H9 (cell line): Measurements from ENCODE around the gene SDHAF3. TPM values are rescaled to one million over a fixed set of nuclear protein-coding genes. Genes with fewer than 3 reads are reported as not detected.

Experiments used
- DNase-seq: peaks from one replicate; pipeline ENCODE4 v3.0.0-alpha.2; 2017
- H2AFZ ChIP-seq: one replicate; pipeline ENCODE4 v1.6.1; 2013; ENCODE audit warnings: mild to moderate bottlenecking, low read length, control low read depth, moderate library complexity
- H2AK5ac ChIP-seq: 2 replicates; pipeline ENCODE4 v1.6.1; 2013; ENCODE audit warnings: low read length, control low read depth, mixed read lengths; ENCODE audit not compliant: insufficient read length
- H2BK120ac ChIP-seq: one replicate; pipeline ENCODE4 v1.6.1; 2013; ENCODE audit warnings: low read depth, mild to moderate bottlenecking, low read length, control low read depth, inconsistent platforms; ENCODE audit not compliant: poor library complexity, severe bottlenecking
- H2BK12ac ChIP-seq: 2 replicates; pipeline ENCODE4 v1.6.1; 2013; ENCODE audit warnings: low read length, control low read depth, mixed read lengths, low read depth; ENCODE audit not compliant: insufficient read length
- H2BK15ac ChIP-seq: 2 replicates; pipeline ENCODE4 v1.6.1; 2013; ENCODE audit warnings: low read depth, low read length, control low read depth
- H2BK20ac ChIP-seq: one replicate; pipeline ENCODE4 v1.6.1; 2013; ENCODE audit warnings: low read depth, mild to moderate bottlenecking, low read length, control low read depth, inconsistent platforms; ENCODE audit not compliant: poor library complexity, severe bottlenecking
- H2BK5ac ChIP-seq: 2 replicates; pipeline ENCODE4 v1.6.1; 2013; ENCODE audit warnings: low read length, control low read depth, mixed read lengths; ENCODE audit not compliant: insufficient read length
- H3K14ac ChIP-seq: 2 replicates; pipeline ENCODE4 v1.6.1; 2013; ENCODE audit warnings: low read length, control low read depth; ENCODE audit not compliant: insufficient read depth
- H3K18ac ChIP-seq: 2 replicates; pipeline ENCODE4 v1.6.1; 2013; ENCODE audit warnings: low read depth, mild to moderate bottlenecking, mixed read lengths, low read length, control low read depth; ENCODE audit not compliant: insufficient read length
- H3K23ac ChIP-seq: 2 replicates; pipeline ENCODE4 v1.6.1; 2013; ENCODE audit warnings: low read length, control low read depth, mixed read lengths, low read depth; ENCODE audit not compliant: insufficient read length
- H3K23me2 ChIP-seq: 2 replicates; pipeline ENCODE4 v1.6.1; 2013; ENCODE audit warnings: low read depth, mild to moderate bottlenecking, mixed read lengths, low read length, control low read depth; ENCODE audit not compliant: insufficient read length, poor library complexity, severe bottlenecking
- H3K27ac ChIP-seq: 2 replicates; pipeline ENCODE4 v1.5.1; 2013; ENCODE audit warnings: low read length, control low read depth, mixed read lengths, low read depth; ENCODE audit not compliant: insufficient read length
- H3K27me3 ChIP-seq: 2 replicates; pipeline ENCODE4 v1.6.1; 2013; ENCODE audit warnings: low read length, control low read depth, inconsistent platforms; ENCODE audit not compliant: insufficient read depth
- H3K4ac ChIP-seq: 2 replicates; pipeline ENCODE4 v1.6.1; 2013; ENCODE audit warnings: low read depth, mild to moderate bottlenecking, control low read depth, inconsistent platforms, low read length, moderate library complexity
- H3K4me1 ChIP-seq: 2 replicates; pipeline ENCODE4 v1.6.1; 2013; ENCODE audit warnings: low read length, control low read depth, inconsistent platforms; ENCODE audit not compliant: insufficient read depth
- H3K4me2 ChIP-seq: 2 replicates; pipeline ENCODE4 v1.6.1; 2013; ENCODE audit warnings: low read length, control low read depth, mixed read lengths; ENCODE audit not compliant: insufficient read length, insufficient read depth
- H3K56ac ChIP-seq: 2 replicates; pipeline ENCODE4 v1.6.1; 2013; ENCODE audit warnings: low read depth, mild to moderate bottlenecking, mixed read lengths, low read length, control low read depth; ENCODE audit not compliant: insufficient read length
- H3K79me1 ChIP-seq: 2 replicates; pipeline ENCODE4 v1.6.1; 2013; ENCODE audit warnings: low read depth, mild to moderate bottlenecking, moderate library complexity, low read length, control low read depth, inconsistent platforms; ENCODE audit not compliant: insufficient read depth, poor library complexity, severe bottlenecking
- H3K79me2 ChIP-seq: 2 replicates; pipeline ENCODE4 v1.6.1; 2013; ENCODE audit warnings: low read length, control low read depth, inconsistent platforms; ENCODE audit not compliant: insufficient read depth
- H3K9ac ChIP-seq: 2 replicates; pipeline ENCODE4 v1.6.1; 2013; ENCODE audit warnings: low read length, control low read depth, mixed read lengths; ENCODE audit not compliant: insufficient read length; ENCODE audit errors: extremely low read depth
- H3K9me3 ChIP-seq: one replicate; pipeline ENCODE4 v1.6.1; 2013; ENCODE audit warnings: low read depth, low read length, inconsistent platforms; ENCODE audit not compliant: control insufficient read depth
- H3T11ph ChIP-seq: one replicate; pipeline ENCODE4 v1.6.1; 2013; ENCODE audit warnings: mild to moderate bottlenecking, low read length, control low read depth, inconsistent platforms
- H4K20me1 ChIP-seq: one replicate; pipeline ENCODE4 v1.6.1; 2013; ENCODE audit not compliant: control insufficient read depth, insufficient read length, insufficient read depth
- H4K5ac ChIP-seq: 2 replicates; pipeline ENCODE4 v1.6.1; 2013; ENCODE audit warnings: low read depth, mild to moderate bottlenecking, mixed read lengths, low read length, control low read depth; ENCODE audit not compliant: insufficient read length
- H4K8ac ChIP-seq: replicated peaks from 2 replicates; pipeline ENCODE4 v1.6.1; 2013; ENCODE audit warnings: low read length, control low read depth, mixed read lengths, low read depth; ENCODE audit not compliant: insufficient read length
- H4K91ac ChIP-seq: 2 replicates; pipeline ENCODE4 v1.6.1; 2013; ENCODE audit warnings: low read depth, mild to moderate bottlenecking, moderate library complexity, mixed read lengths, low read length, control low read depth; ENCODE audit not compliant: insufficient read length
- H3K27ac Mint-ChIP-seq, 3 experiments: 2 replicates in 2 of 3; 3 replicates in 1 of 3; pipeline ENCODE4 v1.8.0; 2020 to 2021; ENCODE audit warnings: mixed read lengths in 3 of 3, mild to moderate bottlenecking in 1 of 3, moderate library complexity in 1 of 3
- H3K27me3 Mint-ChIP-seq: 2 replicates; pipeline ENCODE4 v1.8.0; 2021; ENCODE audit warnings: low read depth, mild to moderate bottlenecking, moderate library complexity, mixed read lengths
- H3K36me3 Mint-ChIP-seq, 3 experiments: 2 replicates in 2 of 3; 3 replicates in 1 of 3; pipeline ENCODE4 v1.8.0; 2020 to 2021; ENCODE audit warnings: low read depth in 3 of 3, mixed read lengths in 3 of 3; ENCODE audit not compliant: insufficient read depth in 1 of 3
- H3K4me1 Mint-ChIP-seq, 2 experiments: 2 replicates each; pipeline ENCODE4 v1.8.0; 2020; ENCODE audit warnings: mixed read lengths in 2 of 2
- H3K4me3 Mint-ChIP-seq, 2 experiments: 2 replicates in 1 of 2; 3 replicates in 1 of 2; pipeline ENCODE4 v1.8.0; 2020 to 2021; ENCODE audit warnings: mild to moderate bottlenecking in 2 of 2, mixed read lengths in 2 of 2, moderate library complexity in 1 of 2
- H3K9me3 Mint-ChIP-seq, 2 experiments: 2 replicates in 1 of 2; 3 replicates in 1 of 2; pipeline ENCODE4 v1.8.0; 2020; ENCODE audit warnings: mild to moderate bottlenecking in 2 of 2, mixed read lengths in 2 of 2, moderate library complexity in 1 of 2
- CTCF ChIP-seq: fragments of 200-600 bp; sonication (generic); conservative IDR thresholded peaks from 3 replicates; pipeline ENCODE4 v1.8.0; 2021; ENCODE audit warnings: antibody characterized with exemption, mild to moderate bottlenecking
- WGBS: extraction: QIAGEN DNeasy Blood & Tissue Kit; methylation state at CpG from one replicate; pipeline ENCODE4 v1.1.7; 2013; ENCODE audit warnings: missing lambda C conversion rate, low lambda C conversion rate, mixed read lengths; ENCODE audit not compliant: insufficient read length; ENCODE audit errors: extremely low coverage; 5-methylcytosine and 5-hydroxymethylcytosine counted together
- total RNA-seq: library from RNA; stranded (reverse); gene quantifications from 2 replicates; pipeline ENCODE4 v1.2.1, GENCODE V29; 2021

The SDHAF3 gene
- total RNA-seq, 1 experiment from 2014 or later: 14.1 TPM

GRCh38 chr7:97107192-97107800, 10.2 kb upstream of the SDHAF3 start:
- no peak overlapping the region for H2AK5ac ChIP-seq
- no peak overlapping the region for H3K18ac ChIP-seq
- no peak overlapping the region for H4K5ac ChIP-seq
- Mint-ChIP-seq H3K27ac (no peak overlapping the region), H3K4me3 (no peak overlapping the region), H3K9me3 (peaks cover 10 to 12% of the 10 kb centered on the region in 2 experiments; a peak in 4 of 5 replicates), H3K27me3 (peaks cover 7% of the 10 kb centered on the region; the same call in 1 of the 2 replicates), H3K4me1 (no peaks in the 10 kb centered on the region), H3K36me3 (peaks cover 0 to 3% (median 2%) of the 10 kb centered on the region in 3 experiments; a peak in 3 of 7 replicates)
- H2BK5ac ChIP-seq: no peak overlapping the region
- no peaks in the 10 kb centered on the region for H3K9me3 ChIP-seq
- no peaks in the 10 kb centered on the region for H3K79me1 ChIP-seq
- H2AFZ ChIP-seq: no peak overlapping the region
- H2BK15ac ChIP-seq: no peak overlapping the region
- H3K4ac ChIP-seq: no peak overlapping the region
- H2BK20ac ChIP-seq: no peak overlapping the region
- no peak overlapping the region for H3K27ac ChIP-seq
- no peak overlapping the region for H2BK120ac ChIP-seq
- H3K23ac ChIP-seq: no peak overlapping the region
- DNase-seq: no peak
- no peaks in the 10 kb centered on the region for H3K79me2 ChIP-seq
- no peak for TF ChIP-seq CTCF
- H3K56ac ChIP-seq: no peak overlapping the region
- H3K4me1 ChIP-seq: no peaks in the 10 kb centered on the region
- H2BK12ac ChIP-seq: no peak overlapping the region
- H3K23me2 ChIP-seq: no peaks in the 10 kb centered on the region
- H4K8ac ChIP-seq: no peak overlapping the region
- H3K9ac ChIP-seq: no peak overlapping the region
- H4K20me1 ChIP-seq: no peaks in the 10 kb centered on the region
- no peaks in the 10 kb centered on the region for H3K27me3 ChIP-seq
- no peak overlapping the region for H3K14ac ChIP-seq
- H3K4me2 ChIP-seq: no peak overlapping the region
- WGBS: no CpG with 5 or more reads among the region's 2 CpGs
- H3T11ph ChIP-seq: no peak overlapping the region
- H4K91ac ChIP-seq: no peak overlapping the region
